ENCODE data around the gene ZNF276. TPM values are rescaled to one million over a fixed set of nuclear protein-coding genes. Genes with fewer than 3 reads are reported as not detected.

Gene ZNF276
- total RNA-seq, 1 experiment from 2014 or later, result 37.2 TPM

GRCh38 chr16:89733792-89734191, 12.5 kb downstream of the ZNF276 start:
- POLR2A ChIA-PET (ENCODE audit: low non-redundant PET), result interaction anchor here (0.6 kb wide), 1 partner anchor 248 kb away, joined by 3 read pairs; no protein-coding TSS in a partner anchor
- H3K4me3 ChIP-seq (ENCODE audit: low read depth, low read length, poor library complexity, severe bottlenecking), result no peak overlapping the region
- no peaks in the 10 kb centered on the region for H3K9me3 ChIP-seq (ENCODE audit: low read depth, low read length, poor library complexity, severe bottlenecking)
- BruUV-seq (replicated peaks), result no TSS peak
- intact Hi-C loops (cut with micrococcal nuclease; ENCODE audit: unreplicated experiment), result no loop called here
- DNase-seq (ENCODE audit: low spot score), result no peak
- H3K4me1 ChIP-seq (ENCODE audit: insufficient read depth, low read length, poor library complexity, severe bottlenecking), result no peaks in the 10 kb centered on the region
- CTCF ChIA-PET, result no interaction called here
- H3K27ac ChIP-seq (ENCODE audit: low read depth, low read length, poor library complexity, severe bottlenecking), result no peak overlapping the region
- H3K27me3 ChIP-seq (replicated peaks; ENCODE audit: insufficient read depth, low read depth, low read length, poor library complexity), result no peaks in the 10 kb centered on the region
- TF ChIP-seq, protein P1, sequence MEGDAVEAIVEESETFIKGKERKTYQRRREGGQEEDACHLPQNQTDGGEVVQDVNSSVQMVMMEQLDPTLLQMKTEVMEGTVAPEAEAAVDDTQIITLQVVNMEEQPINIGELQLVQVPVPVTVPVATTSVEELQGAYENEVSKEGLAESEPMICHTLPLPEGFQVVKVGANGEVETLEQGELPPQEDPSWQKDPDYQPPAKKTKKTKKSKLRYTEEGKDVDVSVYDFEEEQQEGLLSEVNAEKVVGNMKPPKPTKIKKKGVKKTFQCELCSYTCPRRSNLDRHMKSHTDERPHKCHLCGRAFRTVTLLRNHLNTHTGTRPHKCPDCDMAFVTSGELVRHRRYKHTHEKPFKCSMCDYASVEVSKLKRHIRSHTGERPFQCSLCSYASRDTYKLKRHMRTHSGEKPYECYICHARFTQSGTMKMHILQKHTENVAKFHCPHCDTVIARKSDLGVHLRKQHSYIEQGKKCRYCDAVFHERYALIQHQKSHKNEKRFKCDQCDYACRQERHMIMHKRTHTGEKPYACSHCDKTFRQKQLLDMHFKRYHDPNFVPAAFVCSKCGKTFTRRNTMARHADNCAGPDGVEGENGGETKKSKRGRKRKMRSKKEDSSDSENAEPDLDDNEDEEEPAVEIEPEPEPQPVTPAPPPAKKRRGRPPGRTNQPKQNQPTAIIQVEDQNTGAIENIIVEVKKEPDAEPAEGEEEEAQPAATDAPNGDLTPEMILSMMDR (conservative IDR thresholded peaks at IDR 0.05; ENCODE audit: low read depth, low read length), result no peak
- TF ChIP-seq EZH2 (IDR thresholded peaks at IDR 0.05; ENCODE audit: borderline replicate concordance, low read depth, low read length, poor library complexity, severe bottlenecking), result no peak
- peaks cover 89% of the 10 kb centered on the region for H3K36me3 ChIP-seq (ENCODE audit: insufficient read depth, low read length, poor library complexity, severe bottlenecking)

- TF ChIP-seq EZH2 (IDR thresholded peaks at IDR 0.05; ENCODE audit: borderline replicate concordance, low read depth, low read length, poor library complexity, severe bottlenecking), result no peak
- TF ChIP-seq, protein P1 (conservative IDR thresholded peaks at IDR 0.05; ENCODE audit: low read depth, low read length), result no peak
- CTCF ChIA-PET, result no interaction called here
- peaks cover 94% of the 10 kb centered on the region for H3K36me3 ChIP-seq (ENCODE audit: insufficient read depth, low read length, poor library complexity, severe bottlenecking)
Observed at GRCh38 chr16:89736554-89736953, 15.2 kb downstream of the ZNF276 start.

DNA sequence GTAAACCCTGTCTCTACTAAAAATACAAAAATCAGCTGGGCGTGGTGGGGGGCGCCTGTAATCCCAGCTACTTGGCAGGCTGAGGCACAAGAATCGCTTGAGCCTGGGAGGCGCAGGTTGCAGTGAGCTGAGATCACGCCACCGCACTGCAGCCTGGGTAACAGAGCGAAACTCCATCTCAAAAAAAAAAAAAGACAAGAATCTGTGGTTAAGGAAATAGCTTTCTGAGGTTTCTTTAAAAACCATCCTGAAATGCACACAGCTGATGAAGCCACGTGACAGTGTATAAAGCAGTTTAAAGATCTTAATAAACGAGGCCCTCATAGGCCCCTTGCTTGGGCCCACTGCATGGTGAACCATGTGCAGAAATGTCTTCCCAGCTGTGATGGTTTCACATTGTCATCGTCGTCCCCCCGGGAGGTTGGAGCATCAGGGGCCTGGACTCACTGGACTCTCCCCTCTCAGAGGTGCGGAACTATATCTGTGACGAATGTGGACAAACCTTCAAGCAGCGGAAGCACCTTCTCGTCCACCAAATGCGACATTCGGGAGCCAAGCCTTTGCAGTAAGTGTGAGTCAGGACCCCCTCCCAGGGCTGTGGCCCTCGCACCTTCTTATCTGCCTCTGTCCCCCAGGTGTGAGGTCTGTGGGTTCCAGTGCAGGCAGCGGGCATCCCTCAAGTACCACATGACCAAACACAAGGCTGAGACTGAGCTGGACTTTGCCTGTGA, 16.2 kb downstream of the ZNF276 start:
- Histone ChIP-seq H3K4me3 (ENCODE audit: low read depth, low read length, poor library complexity, severe bottlenecking) (no peak overlapping the region), H3K4me1 (ENCODE audit: insufficient read depth, low read length, poor library complexity, severe bottlenecking) (no peaks in the 10 kb centered on the region), H3K36me3 (ENCODE audit: insufficient read depth, low read length, poor library complexity, severe bottlenecking) (peaks cover 93% of the 10 kb centered on the region), H3K27ac (ENCODE audit: low read depth, low read length, poor library complexity, severe bottlenecking) (no peak overlapping the region), H3K9me3 (ENCODE audit: low read depth, low read length, poor library complexity, severe bottlenecking) (no peaks in the 10 kb centered on the region), H3K27me3 (replicated peaks; ENCODE audit: insufficient read depth, low read depth, low read length, poor library complexity) (no peaks in the 10 kb centered on the region)
- intact Hi-C loops (cut with micrococcal nuclease; ENCODE audit: unreplicated experiment), result no loop called here
- ChIA-PET POLR2A (ENCODE audit: low non-redundant PET) (no interaction called here), CTCF (no interaction called here)
- TF ChIP-seq EZH2 (IDR thresholded peaks at IDR 0.05; ENCODE audit: borderline replicate concordance, low read depth, low read length, poor library complexity, severe bottlenecking), result no peak
- TF ChIP-seq, protein P1 (conservative IDR thresholded peaks at IDR 0.05; ENCODE audit: low read depth, low read length), result no peak
- no TSS peak for BruUV-seq (replicated peaks)
- no peak for DNase-seq (ENCODE audit: low spot score)

More at GRCh38 chr16:89736554-89736953, 15.2 kb downstream of the ZNF276 start:
- DNase-seq (ENCODE audit: low spot score), result no peak
- Histone ChIP-seq H3K4me3 (ENCODE audit: low read depth, low read length, poor library complexity, severe bottlenecking) (no peak overlapping the region), H3K4me1 (ENCODE audit: insufficient read depth, low read length, poor library complexity, severe bottlenecking) (no peaks in the 10 kb centered on the region), H3K9me3 (ENCODE audit: low read depth, low read length, poor library complexity, severe bottlenecking) (no peaks in the 10 kb centered on the region), H3K27me3 (replicated peaks; ENCODE audit: insufficient read depth, low read depth, low read length, poor library complexity) (no peaks in the 10 kb centered on the region), H3K27ac (ENCODE audit: low read depth, low read length, poor library complexity, severe bottlenecking) (no peak overlapping the region)
- intact Hi-C loops (cut with micrococcal nuclease; ENCODE audit: unreplicated experiment), result no loop called here
- POLR2A ChIA-PET (ENCODE audit: low non-redundant PET), result no interaction called here
- no TSS peak for BruUV-seq (replicated peaks)
